GDM1 (cell line): Measurements from ENCODE around the gene AKT3.

Source experiments
- DNase-seq: peaks from one replicate; lab custom pipeline; 2025; lab: John Stamatoyannopoulos, UW

AKT3 gene

GRCh38 chr1:243557866-243558265 is 292.2 kb downstream of the AKT3 start:
- no peak for DNase-seq

- no peak for DNase-seq
These were observed 295.4 kb downstream of the AKT3 start for GRCh38 chr1:243554686-243555085.

- no peak for DNase-seq
These were observed 297.0 kb downstream of the AKT3 start for GRCh38 chr1:243553090-243553489.

GRCh38 chr1:243550276-243550675 is 299.8 kb downstream of the AKT3 start:
- DNase-seq: no peak

GRCh38 chr1:243549791-243550190 is 300.3 kb downstream of the AKT3 start:
- DNase-seq: no peak

GRCh38 chr1:243549108-243549507 is 300.9 kb downstream of the AKT3 start:
- DNase-seq: no peak

GRCh38 chr1:243548516-243548915 is 301.5 kb downstream of the AKT3 start:
- no peak for DNase-seq

- no peak for DNase-seq
These were observed 302.2 kb downstream of the AKT3 start for GRCh38 chr1:243547891-243548290.

GRCh38 chr1:243546457-243546856 is 303.6 kb downstream of the AKT3 start:
- DNase-seq: no peak

GRCh38 chr1:243543501-243543900 is 306.5 kb downstream of the AKT3 start:
- no peak for DNase-seq

- no peak for DNase-seq
These were observed 307.2 kb downstream of the AKT3 start for GRCh38 chr1:243542739-243543415.

- no peak for DNase-seq
These were observed 310.4 kb downstream of the AKT3 start for GRCh38 chr1:243539636-243540035.

GRCh38 chr1:243535014-243535413 is 315.0 kb downstream of the AKT3 start:
- DNase-seq: no peak

- no peak for DNase-seq
These were observed 320.5 kb downstream of the AKT3 start for GRCh38 chr1:243529512-243529911.

GRCh38 chr1:243528459-243529121 is 321.5 kb downstream of the AKT3 start:
- no peak for DNase-seq

- no peak for DNase-seq
These were observed 323.9 kb downstream of the AKT3 start for GRCh38 chr1:243526180-243526579.

GRCh38 chr1:243525085-243525487 is 325.0 kb downstream of the AKT3 start:
- no peak for DNase-seq

GRCh38 chr1:243523766-243524165 is 326.3 kb downstream of the AKT3 start:
- no peak for DNase-seq

GRCh38 chr1:243520831-243521230 is 329.2 kb downstream of the AKT3 start:
- DNase-seq: no peak

GRCh38 chr1:243514927-243515326 is 335.1 kb downstream of the AKT3 start:
- DNase-seq: no peak

- DNase-seq: no peak
These were observed 336.1 kb downstream of the AKT3 start for GRCh38 chr1:243513726-243514491.

GRCh38 chr1:243510928-243511327 is 339.1 kb downstream of the AKT3 start:
- no peak for DNase-seq

GRCh38 chr1:243508943-243509342 is 341.1 kb downstream of the AKT3 start:
- DNase-seq: no peak
